Activated naive CD8-positive, alpha-beta T cell treated with anti-CD3 and anti-CD28 coated beads, Interleukin-2, amount 10 ng/mL, durations not matched to agents 7 days and 5 days (primary cell): ENCODE measurements around the gene KLHDC7A. TPM values are rescaled to one million over a fixed set of nuclear protein-coding genes. Genes with fewer than 3 reads are reported as not detected.

Experiments used
- ATAC-seq: fragments of 150-1000 bp; cut with Tn5 transposase; one replicate; pipeline ENCODE4 v1.10.0; 2021; ENCODE audit warnings: low read depth, moderate library complexity
- POLR2A ChIA-PET: fragments of 350-600 bp; sonication (Branson Sonifier 250); formaldehyde crosslinking; loops from one replicate; lab custom pipeline; 2021; ENCODE audit warnings: antibody characterized with exemption; lab: Charles Lee
- DNase-seq: peaks from one replicate; pipeline ENCODE4 v3.0.0; 2021
- H3K27ac Mint-ChIP-seq: one replicate; pipeline ENCODE4 v1.8.0; 2022; ENCODE audit warnings: mild to moderate bottlenecking, mixed read lengths
- H3K27me3 Mint-ChIP-seq: one replicate; pipeline ENCODE4 v1.8.0; 2022; ENCODE audit warnings: mild to moderate bottlenecking, moderate library complexity, mixed read lengths
- H3K36me3 Mint-ChIP-seq: one replicate; pipeline ENCODE4 v1.8.0; 2021; ENCODE audit warnings: mild to moderate bottlenecking, mixed read lengths
- H3K4me1 Mint-ChIP-seq: one replicate; pipeline ENCODE4 v1.8.0; 2021; ENCODE audit warnings: mixed read lengths
- H3K4me3 Mint-ChIP-seq: one replicate; pipeline ENCODE4 v1.8.0; 2022; ENCODE audit warnings: mild to moderate bottlenecking, moderate library complexity, mixed read lengths
- H3K9me3 Mint-ChIP-seq: one replicate; pipeline ENCODE4 v1.8.0; 2021; ENCODE audit warnings: mixed read lengths
- total RNA-seq, 2 experiments: library from RNA; stranded (reverse); gene quantifications; one replicate each; pipeline ENCODE4 v1.2.3, GENCODE V29; 2021

Gene KLHDC7A
- total RNA-seq, 2 experiments from 2014 or later, result not detected

DNA sequence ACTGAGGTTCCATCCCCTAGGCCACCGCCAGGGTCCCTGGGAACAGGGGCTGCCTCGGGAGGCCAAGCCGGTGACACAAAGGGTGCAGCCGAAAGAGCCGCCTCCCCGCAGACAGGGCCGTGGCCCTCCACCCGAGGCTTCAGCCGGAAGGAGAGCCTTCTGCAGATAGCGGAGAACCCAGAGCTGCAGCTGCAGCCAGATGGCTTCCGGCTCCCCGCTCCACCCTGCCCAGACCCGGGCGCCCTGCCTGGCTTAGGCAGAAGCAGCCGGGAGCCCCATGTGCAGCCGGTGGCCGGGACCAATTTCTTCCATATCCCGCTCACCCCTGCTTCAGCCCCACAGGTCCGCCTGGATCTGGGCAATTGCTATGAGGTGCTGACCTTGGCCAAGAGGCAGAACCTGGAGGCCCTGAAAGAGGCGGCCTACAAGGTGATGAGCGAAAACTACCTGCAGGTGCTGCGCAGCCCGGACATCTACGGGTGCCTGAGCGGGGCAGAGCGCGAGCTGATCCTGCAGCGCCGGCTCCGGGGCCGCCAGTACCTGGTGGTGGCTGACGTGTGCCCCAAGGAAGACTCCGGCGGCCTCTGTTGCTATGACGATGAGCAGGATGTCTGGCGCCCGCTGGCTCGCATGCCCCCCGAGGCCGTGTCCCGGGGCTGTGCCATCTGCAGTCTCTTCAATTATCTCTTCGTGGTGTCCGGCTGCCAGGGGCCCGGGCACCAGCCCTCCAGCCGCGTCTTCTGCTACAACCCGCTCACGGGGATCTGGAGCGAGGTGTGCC is 1.4 kb downstream of the KLHDC7A start:
- POLR2A ChIA-PET, result no interaction called here
- ATAC-seq (no peak), DNase-seq (no peak)
- H3K4me3 Mint-ChIP-seq, result no peak overlapping the region
- H3K27me3 Mint-ChIP-seq, result peaks cover 9% of the 10 kb centered on the region
- H3K4me1 Mint-ChIP-seq, result peaks cover 10% of the 10 kb centered on the region
- no peaks in the 10 kb centered on the region for H3K36me3 Mint-ChIP-seq
- H3K9me3 Mint-ChIP-seq, result no peaks in the 10 kb centered on the region
- no peak overlapping the region for H3K27ac Mint-ChIP-seq

GRCh38 chr1:18482721-18483425 is 2.1 kb downstream of the KLHDC7A start:
- no peaks in the 10 kb centered on the region for H3K9me3 Mint-ChIP-seq
- peaks cover 10% of the 10 kb centered on the region for H3K4me1 Mint-ChIP-seq
- H3K4me3 Mint-ChIP-seq, result no peak overlapping the region
- ATAC-seq (no peak), DNase-seq (no peak)
- no peaks in the 10 kb centered on the region for H3K36me3 Mint-ChIP-seq
- H3K27me3 Mint-ChIP-seq, result peaks cover 9% of the 10 kb centered on the region
- POLR2A ChIA-PET, result no interaction called here
- no peak overlapping the region for H3K27ac Mint-ChIP-seq

GRCh38 chr1:18484276-18484675 is 3.5 kb downstream of the KLHDC7A start:
- no peak overlapping the region for H3K27ac Mint-ChIP-seq
- no peak for ATAC-seq

GRCh38 chr1:18484721-18485120 is 4.0 kb downstream of the KLHDC7A start:
- H3K4me1 Mint-ChIP-seq, result peaks cover 2% of the 10 kb centered on the region
- DNase-seq, result no peak
- POLR2A ChIA-PET, result no interaction called here
- no peaks in the 10 kb centered on the region for H3K36me3 Mint-ChIP-seq
- H3K27ac Mint-ChIP-seq, result no peak overlapping the region
- H3K9me3 Mint-ChIP-seq, result no peaks in the 10 kb centered on the region
- ATAC-seq, result no peak
- H3K27me3 Mint-ChIP-seq, result peaks cover 9% of the 10 kb centered on the region
- H3K4me3 Mint-ChIP-seq, result no peak overlapping the region

More at GRCh38 chr1:18484276-18484675, 3.5 kb downstream of the KLHDC7A start:
- no peak for DNase-seq
- Mint-ChIP-seq H3K4me1 (peaks cover 6% of the 10 kb centered on the region), H3K27me3 (peaks cover 9% of the 10 kb centered on the region), H3K9me3 (no peaks in the 10 kb centered on the region), H3K36me3 (no peaks in the 10 kb centered on the region), H3K4me3 (no peak overlapping the region)
- POLR2A ChIA-PET, result no interaction called here

- Mint-ChIP-seq H3K4me1 (no peaks in the 10 kb centered on the region), H3K9me3 (no peaks in the 10 kb centered on the region), H3K4me3 (no peak overlapping the region), H3K36me3 (no peaks in the 10 kb centered on the region), H3K27ac (no peak overlapping the region), H3K27me3 (peaks cover 9% of the 10 kb centered on the region)
- ATAC-seq, result no peak
- POLR2A ChIA-PET, result no interaction called here
- no peak for DNase-seq
Measured at GRCh38 chr1:18485227-18485626, 4.5 kb downstream of the KLHDC7A start.

- peaks cover 6% of the 10 kb centered on the region for H3K27me3 Mint-ChIP-seq
- no peaks in the 10 kb centered on the region for H3K36me3 Mint-ChIP-seq
- POLR2A ChIA-PET, result interaction anchor here (0.7 kb wide), 1 partner anchor 1346 kb away, joined by 3 read pairs; no protein-coding TSS in a partner anchor
- H3K27ac Mint-ChIP-seq, result no peak overlapping the region
- peaks cover under 1% of the 10 kb centered on the region for H3K4me1 Mint-ChIP-seq
- DNase-seq (no peak), ATAC-seq (no peak)
- H3K9me3 Mint-ChIP-seq, result no peaks in the 10 kb centered on the region
- no peak overlapping the region for H3K4me3 Mint-ChIP-seq
Measured at GRCh38 chr1:18486195-18486594, 5.5 kb downstream of the KLHDC7A start.

GRCh38 chr1:18489417-18490143 is 8.8 kb downstream of the KLHDC7A start:
- POLR2A ChIA-PET, result no interaction called here
- no peaks in the 10 kb centered on the region for H3K9me3 Mint-ChIP-seq
- DNase-seq, result no peak
- H3K27me3 Mint-ChIP-seq, result peaks cover 7% of the 10 kb centered on the region
- ATAC-seq, result no peak
- no peaks in the 10 kb centered on the region for H3K36me3 Mint-ChIP-seq
- peaks cover 1% of the 10 kb centered on the region for H3K4me1 Mint-ChIP-seq
- H3K27ac Mint-ChIP-seq, result no peak overlapping the region
- no peak overlapping the region for H3K4me3 Mint-ChIP-seq

GRCh38 chr1:18491168-18491567 is 10.4 kb downstream of the KLHDC7A start:
- Mint-ChIP-seq H3K27me3 (peaks cover 2% of the 10 kb centered on the region), H3K4me1 (peaks cover 1% of the 10 kb centered on the region), H3K4me3 (no peak overlapping the region), H3K9me3 (no peaks in the 10 kb centered on the region), H3K27ac (no peak overlapping the region), H3K36me3 (no peaks in the 10 kb centered on the region)
- no peak for DNase-seq
- POLR2A ChIA-PET, result no interaction called here
- no peak for ATAC-seq

DNA sequence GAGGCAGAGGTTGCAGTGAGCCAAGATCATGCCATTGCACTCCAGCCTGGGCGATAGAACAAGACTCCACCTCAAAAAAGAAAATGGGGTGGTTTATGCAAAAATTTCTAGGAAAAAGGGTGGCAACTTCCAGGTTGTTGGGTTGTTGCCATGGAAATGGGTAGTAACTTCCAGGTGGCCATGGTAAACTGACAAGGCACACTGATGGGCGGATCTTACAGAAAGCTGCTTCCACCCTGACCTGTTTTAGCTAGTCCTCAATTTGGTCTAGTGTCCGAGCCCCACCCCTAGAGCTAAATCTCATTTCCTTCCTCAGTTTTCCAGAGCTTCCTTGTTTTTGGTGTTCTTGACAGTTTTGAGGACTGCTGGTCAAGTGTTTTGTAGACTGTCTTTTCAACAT is 13.6 kb downstream of the KLHDC7A start:
- H3K9me3 Mint-ChIP-seq, result no peaks in the 10 kb centered on the region
- no peak overlapping the region for H3K27ac Mint-ChIP-seq
- no peak overlapping the region for H3K4me3 Mint-ChIP-seq
- no peaks in the 10 kb centered on the region for H3K36me3 Mint-ChIP-seq
- POLR2A ChIA-PET, result no interaction called here
- peaks cover 1% of the 10 kb centered on the region for H3K4me1 Mint-ChIP-seq
- DNase-seq (no peak), ATAC-seq (no peak)
- peaks cover 2% of the 10 kb centered on the region for H3K27me3 Mint-ChIP-seq

DNA sequence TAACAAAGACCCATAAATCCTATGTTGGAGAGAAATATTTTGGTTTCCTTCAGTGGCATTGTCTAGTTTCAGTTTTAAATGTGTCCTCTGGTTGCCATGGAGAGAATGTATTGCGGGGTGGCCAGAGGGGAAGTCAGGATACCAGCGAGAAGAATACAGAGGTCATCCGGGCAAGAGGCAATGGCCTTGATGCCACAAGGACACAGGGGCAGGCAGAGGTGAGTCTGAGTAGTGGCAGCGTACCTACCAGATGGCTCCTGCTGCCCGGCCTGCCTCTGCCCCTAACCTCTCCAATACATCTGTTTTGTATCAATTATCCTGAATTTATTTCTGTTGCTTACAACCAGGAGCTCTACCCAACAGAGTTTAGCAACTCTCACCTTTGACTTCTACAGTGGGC is 14.9 kb downstream of the KLHDC7A start:
- Mint-ChIP-seq H3K27ac (no peak overlapping the region), H3K4me3 (no peak overlapping the region), H3K27me3 (peaks cover 2% of the 10 kb centered on the region), H3K9me3 (no peaks in the 10 kb centered on the region), H3K36me3 (no peaks in the 10 kb centered on the region), H3K4me1 (peaks cover 1% of the 10 kb centered on the region)
- ATAC-seq (no peak), DNase-seq (no peak)
- POLR2A ChIA-PET, result no interaction called here

DNA sequence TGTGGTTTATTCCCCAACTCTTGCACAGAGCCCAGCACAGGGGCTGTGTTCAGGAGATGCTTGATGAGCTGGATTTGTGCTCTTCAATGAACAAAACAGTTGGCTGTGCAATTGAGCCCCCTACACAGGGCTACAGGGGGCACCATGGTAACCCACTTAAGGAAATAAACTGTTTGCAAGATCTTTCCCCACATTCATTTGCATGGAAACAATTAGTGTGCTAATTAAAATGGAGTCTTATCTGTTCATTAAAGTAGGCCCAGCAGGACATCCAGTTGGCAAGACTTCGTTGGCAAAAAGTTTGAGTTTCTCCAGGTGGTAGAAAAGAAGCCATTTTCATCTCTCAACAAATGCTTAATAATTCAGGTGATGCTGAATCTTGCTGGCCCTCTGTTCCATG is 15.3 kb downstream of the KLHDC7A start:
- Mint-ChIP-seq H3K27ac (no peak overlapping the region), H3K9me3 (no peaks in the 10 kb centered on the region), H3K36me3 (no peaks in the 10 kb centered on the region), H3K4me3 (no peak overlapping the region), H3K27me3 (peaks cover 2% of the 10 kb centered on the region), H3K4me1 (peaks cover 1% of the 10 kb centered on the region)
- DNase-seq (no peak), ATAC-seq (no peak)
- POLR2A ChIA-PET, result no interaction called here

GRCh38 chr1:18496497-18497235 is 15.9 kb downstream of the KLHDC7A start:
- Mint-ChIP-seq H3K36me3 (no peaks in the 10 kb centered on the region), H3K9me3 (no peaks in the 10 kb centered on the region), H3K27me3 (peaks cover 2% of the 10 kb centered on the region), H3K4me1 (no peaks in the 10 kb centered on the region), H3K27ac (no peak overlapping the region), H3K4me3 (no peak overlapping the region)
- POLR2A ChIA-PET, result no interaction called here
- DNase-seq (no peak), ATAC-seq (no peak)

GRCh38 chr1:18501833-18502232 is 21.1 kb downstream of the KLHDC7A start:
- no peak for ATAC-seq
- POLR2A ChIA-PET, result no interaction called here
- Mint-ChIP-seq H3K4me3 (no peak overlapping the region), H3K27me3 (no peaks in the 10 kb centered on the region), H3K4me1 (no peaks in the 10 kb centered on the region), H3K27ac (no peak overlapping the region), H3K9me3 (no peaks in the 10 kb centered on the region), H3K36me3 (no peaks in the 10 kb centered on the region)
- DNase-seq, result no peak
